Ramos (cell line): ENCODE results near the gene KNCN.

Experiments used
- in situ Hi-C: fragments of 300-500 bp; cut with MboI; formaldehyde crosslinking; loops from one replicate; pipeline ENCODE4 v1.14.3; 2022; ENCODE audit warnings: low sequenced_read_pairs; ENCODE audit not compliant: unreplicated experiment

KNCN gene

DNA sequence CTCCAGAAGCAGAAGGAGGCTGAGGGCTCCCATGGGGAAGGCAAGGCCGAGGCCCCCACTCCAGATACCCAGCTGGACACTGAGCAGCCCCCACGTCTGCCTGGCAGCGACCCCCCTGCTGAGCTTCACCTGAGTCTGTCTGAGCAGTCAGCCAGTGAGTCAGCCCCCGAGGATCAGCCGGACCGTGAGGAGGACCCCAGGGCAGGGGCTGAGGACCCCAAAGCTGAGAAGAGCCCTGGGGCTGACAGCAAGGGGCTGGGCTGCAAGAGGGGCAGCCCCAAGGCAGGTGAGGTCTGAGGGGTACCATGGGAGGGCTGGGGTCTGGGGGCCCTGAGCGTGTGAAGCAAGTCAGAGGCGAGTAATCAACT, 40.5 kb downstream of the KNCN start:
- in situ Hi-C loops = no loop called here

DNA sequence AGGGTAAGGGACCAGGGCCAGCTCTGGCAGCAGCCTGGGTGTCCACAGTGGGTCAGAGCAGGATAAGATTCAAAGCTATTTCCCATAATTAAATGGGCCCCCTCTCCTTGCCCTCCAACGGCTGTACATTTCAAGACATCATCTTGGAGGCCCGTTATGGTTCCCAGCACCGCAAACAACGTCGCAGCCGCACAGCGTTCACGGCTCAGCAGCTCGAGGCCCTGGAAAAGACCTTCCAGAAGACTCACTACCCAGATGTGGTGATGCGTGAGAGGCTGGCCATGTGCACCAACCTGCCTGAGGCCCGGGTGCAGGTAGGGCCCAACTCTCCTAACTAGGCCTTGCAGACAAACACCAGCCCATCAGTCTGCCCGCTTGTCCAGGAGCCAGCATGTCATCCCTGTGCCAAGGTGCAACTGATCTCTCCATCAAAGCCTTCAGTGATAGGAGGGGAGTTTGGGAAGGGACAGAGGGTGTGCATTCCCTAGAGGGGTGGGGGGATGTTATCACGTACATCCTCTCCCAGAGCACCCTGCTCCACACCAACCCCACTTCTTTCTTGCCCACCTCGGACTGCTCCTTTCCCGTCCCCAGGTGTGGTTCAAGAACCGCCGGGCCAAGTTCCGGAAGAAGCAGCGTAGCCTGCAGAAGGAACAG, 41.0 kb downstream of the KNCN start:
- in situ Hi-C loops = no loop called here

DNA sequence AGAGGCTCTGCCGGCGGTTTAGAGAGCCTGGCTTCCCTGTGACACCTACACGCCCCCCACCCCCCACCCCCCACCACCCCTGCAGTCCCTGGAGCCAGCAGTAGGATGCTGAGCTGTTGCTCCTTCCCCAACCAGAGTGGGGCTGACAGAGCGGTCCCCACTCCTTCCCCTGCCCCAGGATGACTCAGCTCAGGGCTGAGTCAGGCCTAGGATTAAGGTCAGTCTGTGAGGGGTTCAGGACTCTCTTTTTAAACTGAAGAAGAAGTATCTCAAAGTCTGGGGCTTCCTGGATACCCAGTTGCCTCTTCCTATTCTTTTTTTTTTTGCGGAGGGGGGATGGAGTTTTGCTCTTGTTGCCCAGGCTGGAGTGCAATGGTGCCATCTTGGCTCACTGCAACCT, 42.7 kb downstream of the KNCN start:
- in situ Hi-C loops = no loop called here

- in situ Hi-C loops = no loop called here
Observed at GRCh38 chr1:46506470-46507219, 44.8 kb downstream of the KNCN start.

- in situ Hi-C loops = no loop called here
Observed at GRCh38 chr1:46503421-46503820, 48.0 kb downstream of the KNCN start.

- in situ Hi-C loops = no loop called here
Observed at GRCh38 chr1:46501528-46501927, 49.9 kb downstream of the KNCN start.

GRCh38 chr1:46497665-46498064, 53.8 kb downstream of the KNCN start:
- in situ Hi-C loops = no loop called here

DNA sequence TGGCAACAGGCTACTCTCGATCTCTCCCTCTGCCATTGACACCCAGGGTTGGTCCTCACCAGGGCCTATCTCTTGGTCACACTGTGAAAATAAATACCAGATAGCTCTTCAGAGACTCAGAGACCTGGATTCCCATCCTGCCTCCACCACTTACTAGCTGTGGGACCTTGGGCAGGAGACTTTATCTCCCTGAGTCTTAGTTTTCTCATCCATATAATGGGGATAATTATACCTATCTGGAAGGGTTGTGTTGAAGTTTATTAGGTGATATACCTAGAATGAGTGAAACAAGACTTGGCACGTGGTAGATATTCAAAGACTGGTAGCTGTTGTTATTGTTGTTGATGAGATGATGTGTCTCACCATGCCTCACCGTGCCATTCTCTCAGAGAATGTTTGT, 54.4 kb downstream of the KNCN start:
- in situ Hi-C loops = no loop called here

- in situ Hi-C loops = no loop called here
Observed at GRCh38 chr1:46496505-46496904, 54.9 kb downstream of the KNCN start.

DNA sequence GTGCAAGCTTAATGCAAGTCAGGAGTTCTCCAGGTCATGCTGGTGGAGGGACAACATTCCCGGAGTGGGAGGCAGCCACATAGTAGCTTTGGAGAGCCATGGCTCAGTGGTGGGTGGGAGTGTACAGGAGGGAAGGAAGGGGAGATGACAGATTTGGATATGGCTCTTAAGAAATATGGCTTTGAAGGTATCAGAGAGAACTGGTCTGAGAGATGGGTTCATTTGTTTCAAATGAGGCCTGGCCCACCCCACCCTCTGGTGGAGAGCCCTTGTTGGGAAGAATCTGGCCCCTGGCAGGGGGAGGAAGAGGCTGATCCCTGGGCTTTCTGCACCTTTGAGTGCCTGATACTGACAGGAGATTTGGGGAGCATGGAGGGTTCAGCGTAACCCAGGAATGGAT, 55.7 kb downstream of the KNCN start:
- in situ Hi-C loops = no loop called here
